Measurements from ENCODE around the gene FSTL3.

Gene FSTL3

GRCh38 chr19:645912-646778 lies 30.0 kb upstream of the FSTL3 start:
- no peak for FAIRE-seq

- no peak for FAIRE-seq
Measured at GRCh38 chr19:646779-647565, 29.2 kb upstream of the FSTL3 start.

GRCh38 chr19:647566-648284 lies 28.5 kb upstream of the FSTL3 start:
- no peak for FAIRE-seq

GRCh38 chr19:648305-648704 lies 27.9 kb upstream of the FSTL3 start:
- no peak for FAIRE-seq

- FAIRE-seq, result no peak
Measured at GRCh38 chr19:648904-649801, 27.0 kb upstream of the FSTL3 start.

- FAIRE-seq, result no peak
Measured at GRCh38 chr19:650121-650520, 26.1 kb upstream of the FSTL3 start.

GRCh38 chr19:651114-651818 lies 24.9 kb upstream of the FSTL3 start:
- no peak for FAIRE-seq

GRCh38 chr19:651991-652390 lies 24.2 kb upstream of the FSTL3 start:
- FAIRE-seq, result no peak

GRCh38 chr19:652467-653389 lies 23.5 kb upstream of the FSTL3 start:
- no peak for FAIRE-seq

GRCh38 chr19:653425-653824 lies 22.8 kb upstream of the FSTL3 start:
- FAIRE-seq, result no peak

GRCh38 chr19:655691-656090 lies 20.5 kb upstream of the FSTL3 start:
- FAIRE-seq, result no peak

- FAIRE-seq, result no peak
Measured at GRCh38 chr19:656751-657559, 19.2 kb upstream of the FSTL3 start.

GRCh38 chr19:657611-658010 lies 18.6 kb upstream of the FSTL3 start:
- FAIRE-seq, result no peak

GRCh38 chr19:658059-658839 lies 17.9 kb upstream of the FSTL3 start:
- FAIRE-seq, result no peak

- no peak for FAIRE-seq
Measured at GRCh38 chr19:658916-659839, 17.0 kb upstream of the FSTL3 start.

GRCh38 chr19:660793-661426 lies 15.3 kb upstream of the FSTL3 start:
- FAIRE-seq, result no peak

Data from colon (tissue), 2 donors.